WI38 (cell line): ENCODE measurements around the gene PSMA3.
"Not testable (repeated sequence)": the region's sequence is repeated elsewhere in the genome, so short reads cannot be mapped to it uniquely, and the experiment has no call there.

Experiments
- H3K4me3 ChIP-seq: 2 replicates; pipeline ENCODE4 v1.5.1; 2011; ENCODE audit warnings: low read depth, mild to moderate bottlenecking, control low read depth, low read length
- CTCF ChIP-seq: IDR thresholded peaks from 2 replicates; pipeline ENCODE4 v1.5.1; 2012; ENCODE audit warnings: low read depth, mild to moderate bottlenecking, control low read depth, low read length

Gene PSMA3

GRCh38 chr14:58245562-58245961 lies 919 bp downstream of the PSMA3 start:
- TF ChIP-seq CTCF = no peak
- H3K4me3 ChIP-seq = peak overlapping the region; percentile 82

- no peak for TF ChIP-seq CTCF
These were observed 5.0 kb downstream of the PSMA3 start for GRCh38 chr14:58249611-58250010.

GRCh38 chr14:58258156-58258555 lies 13.5 kb downstream of the PSMA3 start:
- H3K4me3 ChIP-seq = no peak overlapping the region
- TF ChIP-seq CTCF = no peak

More at GRCh38 chr14:58249611-58250010, 5.0 kb downstream of the PSMA3 start:
- H3K4me3 ChIP-seq = no peak overlapping the region

GRCh38 chr14:58262005-58262404 lies 17.4 kb downstream of the PSMA3 start:
- H3K4me3 ChIP-seq = not testable (repeated sequence)

GRCh38 chr14:58265401-58265800 lies 20.8 kb downstream of the PSMA3 start:
- no peak overlapping the region for H3K4me3 ChIP-seq
- no peak for TF ChIP-seq CTCF

GRCh38 chr14:58270628-58271027 lies 26.0 kb downstream of the PSMA3 start:
- no peak for TF ChIP-seq CTCF
- no peak overlapping the region for H3K4me3 ChIP-seq

- H3K4me3 ChIP-seq = no peak overlapping the region
- TF ChIP-seq CTCF = no peak
These were observed 28.1 kb downstream of the PSMA3 start for GRCh38 chr14:58272588-58273372.

GRCh38 chr14:58274881-58275280 lies 30.2 kb downstream of the PSMA3 start:
- no peak for TF ChIP-seq CTCF
- no peak overlapping the region for H3K4me3 ChIP-seq
